RCC 7860 (cell line): Measurements from ENCODE around the gene PKN3.

Source experiments
- DNase-seq: peaks from one replicate; pipeline ENCODE4 v3.0.0-alpha.2; 2015; ENCODE audit warnings: low spot score
- FAIRE-seq: peaks from 2 replicates; lab custom pipeline; 2012; peaks lifted over from hg19 to GRCh38; lab: Jason Lieb, UNC

The PKN3 gene

DNA sequence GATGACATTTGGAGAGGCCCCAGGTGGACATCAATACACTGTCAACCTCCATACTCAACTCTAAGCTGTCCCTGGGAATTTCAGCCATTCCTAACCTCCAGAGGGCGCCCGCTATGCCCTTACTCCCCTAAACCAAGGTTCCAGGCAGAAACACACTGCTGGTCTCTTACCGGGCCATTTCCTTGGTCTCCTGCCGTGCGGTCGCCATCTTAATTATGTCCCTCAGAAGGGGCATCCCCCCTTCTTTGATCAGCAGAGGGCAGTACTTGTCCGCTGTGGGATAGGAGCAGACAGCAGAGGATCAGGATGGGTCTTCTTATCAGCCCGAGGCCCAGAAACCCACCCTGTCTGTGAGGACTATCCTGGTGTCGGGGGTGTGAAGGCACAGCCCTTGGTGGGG, 31.0 kb downstream of the PKN3 start:
- FAIRE-seq = peak; percentile 74
- DNase-seq = peak; percentile 79

DNA sequence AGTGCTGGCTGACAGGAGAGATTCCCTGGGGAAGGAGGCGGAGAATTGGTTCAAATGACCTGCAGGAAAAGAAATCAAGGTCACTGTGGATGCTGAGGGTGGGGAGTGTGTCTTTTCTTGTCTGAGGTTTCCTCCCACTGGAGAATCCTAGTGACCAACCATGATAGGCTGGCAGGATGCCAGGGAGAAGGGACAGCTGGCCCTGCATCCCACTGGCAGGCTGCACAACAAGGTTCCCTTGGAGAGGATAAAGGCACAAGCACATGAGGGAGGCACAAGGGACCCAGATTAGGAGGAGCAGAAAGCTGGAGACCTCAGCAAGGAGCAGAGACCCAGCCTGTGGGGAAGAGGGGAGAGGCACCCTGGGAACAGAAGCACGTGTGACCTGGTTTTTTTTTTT, 33.1 kb downstream of the PKN3 start:
- no peak for DNase-seq
- FAIRE-seq = no peak

DNA sequence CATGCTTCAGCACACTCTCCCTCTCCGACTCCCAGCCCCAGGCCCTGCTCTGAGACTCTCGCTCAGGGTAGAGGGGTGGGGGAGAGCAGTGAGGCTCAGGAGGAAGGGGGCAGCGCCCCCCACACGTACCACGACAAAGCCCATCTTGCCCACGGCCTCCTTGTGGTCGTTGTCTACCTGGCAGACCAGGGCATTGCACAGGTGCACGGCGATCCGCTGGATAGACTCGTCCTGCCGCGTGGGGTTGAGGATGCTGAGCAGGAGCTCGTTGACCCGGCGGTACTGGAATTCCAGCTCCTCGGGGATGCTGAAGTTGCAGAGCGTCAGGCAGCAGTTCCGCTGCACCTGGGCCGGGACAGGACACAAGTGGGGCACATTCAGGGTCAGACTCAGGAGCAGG, 40.1 kb downstream of the PKN3 start:
- FAIRE-seq (no peak), DNase-seq (no peak)

DNA sequence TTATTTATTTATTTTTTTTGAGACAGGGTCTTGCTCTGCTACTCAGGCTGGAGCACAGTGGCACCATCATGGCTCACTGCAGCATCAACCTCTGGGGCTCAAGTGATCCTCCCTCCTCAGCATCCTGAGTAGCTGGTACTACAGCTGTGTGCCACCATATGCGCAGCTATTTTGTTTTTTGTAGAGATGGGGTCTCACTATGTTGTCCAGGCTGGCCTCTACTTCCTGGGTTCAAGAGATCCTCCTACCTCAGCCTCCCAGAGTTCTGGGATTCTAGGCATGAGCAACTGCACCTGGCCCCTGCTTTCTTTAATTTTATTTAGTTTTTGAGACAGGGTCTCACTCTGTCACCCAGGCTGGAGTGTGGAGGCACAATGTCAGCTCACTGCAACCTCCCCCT, 41.1 kb downstream of the PKN3 start:
- DNase-seq (no peak), FAIRE-seq (no peak)

DNA sequence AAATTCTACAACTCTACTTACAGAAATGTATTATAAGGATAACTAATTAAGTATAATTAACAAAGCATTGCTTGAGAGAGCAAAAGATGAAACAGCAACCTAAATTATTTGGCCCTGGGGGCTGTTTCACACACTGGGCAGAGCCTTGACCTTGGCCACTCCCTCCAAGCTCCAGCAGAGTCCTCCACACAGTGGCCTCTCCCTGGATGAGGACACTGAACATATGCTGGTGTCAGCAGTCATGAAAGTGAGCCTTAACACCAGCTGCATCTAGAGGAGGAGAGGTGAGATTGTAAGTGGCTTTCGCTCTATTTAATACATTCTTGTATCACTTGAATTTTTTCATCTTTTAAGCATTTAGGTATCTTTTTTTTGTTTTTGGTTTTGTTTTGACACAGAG, 44.9 kb downstream of the PKN3 start:
- DNase-seq (no peak), FAIRE-seq (no peak)

DNA sequence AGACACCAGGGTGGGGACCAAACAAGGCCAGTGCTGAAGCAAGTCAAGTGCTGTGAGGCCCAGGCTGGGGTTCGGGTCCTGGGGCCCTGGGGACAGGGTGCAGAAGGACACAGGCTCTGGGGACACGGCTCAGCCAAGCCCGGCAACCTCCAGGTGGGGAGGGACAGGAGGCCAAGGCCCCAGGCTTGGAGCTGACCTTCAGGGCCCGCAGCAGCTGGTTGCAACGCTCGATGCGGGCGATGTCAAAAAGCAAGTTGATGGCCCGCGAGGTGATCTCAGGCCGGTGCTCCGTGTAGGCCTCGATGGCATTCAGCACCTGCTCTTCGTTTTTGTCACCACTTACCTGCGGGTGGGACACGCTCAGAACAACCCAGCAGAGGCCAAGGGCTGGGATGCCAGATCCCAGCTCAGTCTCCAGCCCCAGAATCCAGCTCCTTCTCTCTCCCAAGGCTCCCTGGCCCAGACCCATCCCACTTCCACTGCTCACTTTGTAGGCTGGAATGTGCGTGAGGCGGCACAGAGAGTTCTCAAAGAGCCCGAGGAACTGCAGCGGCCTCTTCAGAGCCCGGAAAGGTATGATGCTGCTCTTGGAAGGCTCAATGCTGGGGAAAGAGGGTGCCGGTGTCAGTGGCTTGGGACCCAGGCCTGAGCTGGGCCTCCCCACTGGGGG, 48.8 kb downstream of the PKN3 start:
- DNase-seq (no peak), FAIRE-seq (no peak)

DNA sequence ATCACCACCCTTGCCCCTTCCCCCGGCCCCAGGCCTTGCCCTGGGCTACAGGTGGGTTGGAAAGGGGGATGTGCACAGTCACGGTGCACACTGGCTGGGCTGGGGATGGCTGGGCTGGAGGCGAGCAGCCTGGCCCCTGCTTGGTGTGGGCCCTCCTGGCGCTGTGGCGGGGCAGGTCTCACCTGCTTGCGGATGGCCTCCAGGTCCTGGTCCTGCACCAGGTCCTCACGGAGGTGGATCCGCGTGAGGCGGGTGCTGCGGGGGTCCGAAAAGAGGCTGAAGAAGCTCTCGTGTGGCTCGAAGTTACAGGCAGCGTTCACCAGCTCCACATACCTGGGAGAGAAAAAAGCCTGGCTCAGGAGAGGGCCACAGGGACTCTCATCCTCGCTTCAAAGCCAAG, 51.3 kb downstream of the PKN3 start:
- DNase-seq = no peak
- no peak for FAIRE-seq

DNA sequence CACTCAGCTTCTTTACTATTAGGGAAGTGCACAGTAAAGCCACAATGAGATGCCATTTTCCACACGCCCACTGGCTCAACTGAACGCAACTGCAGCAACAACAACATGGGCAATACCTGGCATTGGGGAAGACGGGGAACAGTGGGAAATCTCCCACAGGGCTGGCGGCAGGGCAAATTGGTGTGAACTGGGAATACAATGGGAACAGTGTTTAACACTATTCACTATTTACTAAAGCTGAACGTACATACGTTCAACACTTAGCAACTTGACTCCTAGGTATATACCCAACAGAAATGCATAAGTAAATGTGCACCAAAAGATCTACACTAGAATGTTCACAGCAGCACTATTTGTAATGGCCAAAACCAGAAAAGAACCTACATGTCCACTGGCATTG, 55.3 kb downstream of the PKN3 start:
- no peak for DNase-seq
- no peak for FAIRE-seq

DNA sequence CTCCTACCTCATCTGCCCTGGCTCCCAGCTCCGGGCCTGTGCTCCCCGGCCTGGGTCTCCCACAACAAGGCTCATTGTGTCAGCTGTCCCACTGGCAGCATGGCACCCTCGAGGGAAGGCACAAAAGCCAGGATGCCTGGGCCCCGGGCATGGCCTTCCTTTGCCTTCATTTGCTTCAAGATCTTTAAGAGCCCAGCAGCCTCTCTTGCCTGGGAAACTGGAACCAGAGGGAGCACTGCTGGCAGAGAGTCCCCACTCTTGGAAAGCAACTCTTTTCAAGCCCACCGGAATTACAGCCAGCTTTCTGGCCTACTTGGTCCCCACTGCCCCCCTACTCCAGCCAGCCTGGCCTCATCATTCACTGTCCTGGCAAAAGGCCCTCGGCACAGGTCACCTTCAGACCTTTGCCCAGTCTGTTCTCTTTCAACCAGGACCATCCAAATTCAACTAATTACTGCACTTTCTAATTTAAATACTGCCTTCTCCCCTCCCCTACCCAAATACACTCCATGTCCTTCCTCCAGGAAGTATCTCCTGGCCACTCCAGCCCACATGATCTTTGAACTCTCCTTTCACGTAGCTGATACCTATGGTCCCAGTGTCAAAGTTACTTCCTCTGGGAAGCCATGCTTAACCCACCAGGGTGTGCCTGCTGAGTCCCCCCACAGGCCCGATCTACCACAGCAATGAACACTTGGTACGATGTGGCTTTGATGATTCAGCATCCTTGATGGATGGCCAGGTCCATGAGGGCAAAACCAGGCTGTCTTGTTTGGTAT, 60.6 kb downstream of the PKN3 start:
- FAIRE-seq (no peak), DNase-seq (no peak)

DNA sequence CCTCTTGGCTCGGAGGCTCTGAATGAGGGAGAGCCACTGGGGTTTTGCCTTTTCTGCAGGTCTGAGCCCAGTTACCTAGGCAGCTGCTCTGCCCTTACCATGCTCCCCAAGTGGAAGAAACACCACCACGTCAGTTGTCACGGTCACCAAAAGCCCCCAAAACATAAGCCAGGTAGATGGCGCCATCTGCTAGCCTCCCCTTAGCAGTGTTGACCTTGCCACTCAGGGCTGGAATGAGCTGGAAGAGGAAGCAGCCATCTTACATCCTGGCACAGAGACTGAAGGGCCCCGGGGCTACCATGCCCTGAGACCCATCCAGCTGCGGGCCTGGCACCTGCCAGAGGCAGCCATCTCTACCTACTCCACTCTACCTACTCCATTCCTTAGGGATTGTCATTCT, 62.1 kb downstream of the PKN3 start:
- FAIRE-seq = no peak

DNA sequence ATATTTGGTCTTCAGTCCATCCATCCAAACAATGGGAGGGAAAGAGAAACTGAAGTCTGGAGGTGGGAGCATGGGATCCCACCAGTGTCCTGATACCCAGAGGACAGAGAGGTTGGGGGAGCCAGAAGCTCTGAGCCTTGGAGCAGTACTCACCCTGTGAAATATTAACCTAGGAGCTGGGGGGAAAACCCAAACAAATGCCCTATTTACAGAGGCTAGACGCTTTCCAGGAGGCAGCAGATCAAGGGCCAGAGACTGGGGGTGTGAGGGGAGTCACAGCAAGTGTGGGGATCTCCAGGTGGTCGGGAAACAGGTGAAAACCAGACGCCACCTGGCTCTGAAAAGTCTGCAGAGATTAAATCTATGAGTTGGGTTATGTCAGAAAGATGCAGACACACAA, 63.2 kb downstream of the PKN3 start:
- FAIRE-seq (no peak), DNase-seq (no peak)

More for the DNA sequence above, 62.1 kb downstream of the PKN3 start:
- no peak for DNase-seq

DNA sequence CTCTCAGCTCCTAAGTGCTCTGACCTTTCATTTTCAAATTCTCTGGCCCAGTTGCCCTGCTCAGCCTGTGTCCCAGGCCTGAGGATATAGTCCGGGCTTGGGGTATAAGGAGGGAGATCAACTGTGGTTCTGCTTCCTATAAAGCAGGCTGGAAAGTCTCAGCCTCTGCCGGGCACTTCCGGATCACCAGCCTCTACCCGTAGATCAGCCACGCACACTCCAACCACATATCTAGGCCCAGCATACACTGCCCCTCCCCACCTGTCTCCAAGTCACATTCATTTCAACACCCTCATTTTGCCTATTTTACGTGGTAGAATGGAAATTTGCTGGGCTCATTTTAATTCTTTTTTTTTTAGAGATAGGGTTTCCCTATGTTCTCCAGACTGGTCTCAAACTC, 66.3 kb downstream of the PKN3 start:
- FAIRE-seq = no peak

More for the DNA sequence above, 66.3 kb downstream of the PKN3 start:
- DNase-seq = no peak
